H9 (cell line): ENCODE results near the gene THBS2. TPM values are rescaled to one million over a fixed set of nuclear protein-coding genes. Genes with fewer than 3 reads are reported as not detected.

Experiments
- DNase-seq: peaks from one replicate; pipeline ENCODE4 v3.0.0-alpha.2; 2017
- H2AFZ ChIP-seq: one replicate; pipeline ENCODE4 v1.6.1; 2013; ENCODE audit warnings: mild to moderate bottlenecking, low read length, control low read depth, moderate library complexity
- H2AK5ac ChIP-seq: 2 replicates; pipeline ENCODE4 v1.6.1; 2013; ENCODE audit warnings: low read length, control low read depth, mixed read lengths; ENCODE audit not compliant: insufficient read length
- H2BK120ac ChIP-seq: one replicate; pipeline ENCODE4 v1.6.1; 2013; ENCODE audit warnings: low read depth, mild to moderate bottlenecking, low read length, control low read depth, inconsistent platforms; ENCODE audit not compliant: poor library complexity, severe bottlenecking
- H2BK12ac ChIP-seq: 2 replicates; pipeline ENCODE4 v1.6.1; 2013; ENCODE audit warnings: low read length, control low read depth, mixed read lengths, low read depth; ENCODE audit not compliant: insufficient read length
- H2BK15ac ChIP-seq: 2 replicates; pipeline ENCODE4 v1.6.1; 2013; ENCODE audit warnings: low read depth, low read length, control low read depth
- H2BK20ac ChIP-seq: one replicate; pipeline ENCODE4 v1.6.1; 2013; ENCODE audit warnings: low read depth, mild to moderate bottlenecking, low read length, control low read depth, inconsistent platforms; ENCODE audit not compliant: poor library complexity, severe bottlenecking
- H2BK5ac ChIP-seq: 2 replicates; pipeline ENCODE4 v1.6.1; 2013; ENCODE audit warnings: low read length, control low read depth, mixed read lengths; ENCODE audit not compliant: insufficient read length
- H3K14ac ChIP-seq: 2 replicates; pipeline ENCODE4 v1.6.1; 2013; ENCODE audit warnings: low read length, control low read depth; ENCODE audit not compliant: insufficient read depth
- H3K18ac ChIP-seq: 2 replicates; pipeline ENCODE4 v1.6.1; 2013; ENCODE audit warnings: low read depth, mild to moderate bottlenecking, mixed read lengths, low read length, control low read depth; ENCODE audit not compliant: insufficient read length
- H3K23ac ChIP-seq: 2 replicates; pipeline ENCODE4 v1.6.1; 2013; ENCODE audit warnings: low read length, control low read depth, mixed read lengths, low read depth; ENCODE audit not compliant: insufficient read length
- H3K23me2 ChIP-seq: 2 replicates; pipeline ENCODE4 v1.6.1; 2013; ENCODE audit warnings: low read depth, mild to moderate bottlenecking, mixed read lengths, low read length, control low read depth; ENCODE audit not compliant: insufficient read length, poor library complexity, severe bottlenecking
- H3K27ac ChIP-seq: 2 replicates; pipeline ENCODE4 v1.5.1; 2013; ENCODE audit warnings: low read length, control low read depth, mixed read lengths, low read depth; ENCODE audit not compliant: insufficient read length
- H3K27me3 ChIP-seq: 2 replicates; pipeline ENCODE4 v1.6.1; 2013; ENCODE audit warnings: low read length, control low read depth, inconsistent platforms; ENCODE audit not compliant: insufficient read depth
- H3K4ac ChIP-seq: 2 replicates; pipeline ENCODE4 v1.6.1; 2013; ENCODE audit warnings: low read depth, mild to moderate bottlenecking, control low read depth, inconsistent platforms, low read length, moderate library complexity
- H3K4me1 ChIP-seq: 2 replicates; pipeline ENCODE4 v1.6.1; 2013; ENCODE audit warnings: low read length, control low read depth, inconsistent platforms; ENCODE audit not compliant: insufficient read depth
- H3K4me2 ChIP-seq: 2 replicates; pipeline ENCODE4 v1.6.1; 2013; ENCODE audit warnings: low read length, control low read depth, mixed read lengths; ENCODE audit not compliant: insufficient read length, insufficient read depth
- H3K56ac ChIP-seq: 2 replicates; pipeline ENCODE4 v1.6.1; 2013; ENCODE audit warnings: low read depth, mild to moderate bottlenecking, mixed read lengths, low read length, control low read depth; ENCODE audit not compliant: insufficient read length
- H3K79me1 ChIP-seq: 2 replicates; pipeline ENCODE4 v1.6.1; 2013; ENCODE audit warnings: low read depth, mild to moderate bottlenecking, moderate library complexity, low read length, control low read depth, inconsistent platforms; ENCODE audit not compliant: insufficient read depth, poor library complexity, severe bottlenecking
- H3K79me2 ChIP-seq: 2 replicates; pipeline ENCODE4 v1.6.1; 2013; ENCODE audit warnings: low read length, control low read depth, inconsistent platforms; ENCODE audit not compliant: insufficient read depth
- H3K9ac ChIP-seq: 2 replicates; pipeline ENCODE4 v1.6.1; 2013; ENCODE audit warnings: low read length, control low read depth, mixed read lengths; ENCODE audit not compliant: insufficient read length; ENCODE audit errors: extremely low read depth
- H3K9me3 ChIP-seq: one replicate; pipeline ENCODE4 v1.6.1; 2013; ENCODE audit warnings: low read depth, low read length, inconsistent platforms; ENCODE audit not compliant: control insufficient read depth
- H3T11ph ChIP-seq: one replicate; pipeline ENCODE4 v1.6.1; 2013; ENCODE audit warnings: mild to moderate bottlenecking, low read length, control low read depth, inconsistent platforms
- H4K20me1 ChIP-seq: one replicate; pipeline ENCODE4 v1.6.1; 2013; ENCODE audit not compliant: control insufficient read depth, insufficient read length, insufficient read depth
- H4K5ac ChIP-seq: 2 replicates; pipeline ENCODE4 v1.6.1; 2013; ENCODE audit warnings: low read depth, mild to moderate bottlenecking, mixed read lengths, low read length, control low read depth; ENCODE audit not compliant: insufficient read length
- H4K8ac ChIP-seq: replicated peaks from 2 replicates; pipeline ENCODE4 v1.6.1; 2013; ENCODE audit warnings: low read length, control low read depth, mixed read lengths, low read depth; ENCODE audit not compliant: insufficient read length
- H4K91ac ChIP-seq: 2 replicates; pipeline ENCODE4 v1.6.1; 2013; ENCODE audit warnings: low read depth, mild to moderate bottlenecking, moderate library complexity, mixed read lengths, low read length, control low read depth; ENCODE audit not compliant: insufficient read length
- H3K27ac Mint-ChIP-seq, 3 experiments: 2 replicates in 2 of 3; 3 replicates in 1 of 3; pipeline ENCODE4 v1.8.0; 2020 to 2021; ENCODE audit warnings: mixed read lengths in 3 of 3, mild to moderate bottlenecking in 1 of 3, moderate library complexity in 1 of 3
- H3K27me3 Mint-ChIP-seq: 2 replicates; pipeline ENCODE4 v1.8.0; 2021; ENCODE audit warnings: low read depth, mild to moderate bottlenecking, moderate library complexity, mixed read lengths
- H3K36me3 Mint-ChIP-seq, 3 experiments: 2 replicates in 2 of 3; 3 replicates in 1 of 3; pipeline ENCODE4 v1.8.0; 2020 to 2021; ENCODE audit warnings: low read depth in 3 of 3, mixed read lengths in 3 of 3; ENCODE audit not compliant: insufficient read depth in 1 of 3
- H3K4me1 Mint-ChIP-seq, 2 experiments: 2 replicates each; pipeline ENCODE4 v1.8.0; 2020; ENCODE audit warnings: mixed read lengths in 2 of 2
- H3K4me3 Mint-ChIP-seq, 2 experiments: 2 replicates in 1 of 2; 3 replicates in 1 of 2; pipeline ENCODE4 v1.8.0; 2020 to 2021; ENCODE audit warnings: mild to moderate bottlenecking in 2 of 2, mixed read lengths in 2 of 2, moderate library complexity in 1 of 2
- H3K9me3 Mint-ChIP-seq, 2 experiments: 2 replicates in 1 of 2; 3 replicates in 1 of 2; pipeline ENCODE4 v1.8.0; 2020; ENCODE audit warnings: mild to moderate bottlenecking in 2 of 2, mixed read lengths in 2 of 2, moderate library complexity in 1 of 2
- WGBS: extraction: QIAGEN DNeasy Blood & Tissue Kit; methylation state at CpG from one replicate; pipeline ENCODE4 v1.1.7; 2013; ENCODE audit warnings: missing lambda C conversion rate, low lambda C conversion rate, mixed read lengths; ENCODE audit not compliant: insufficient read length; ENCODE audit errors: extremely low coverage; 5-methylcytosine and 5-hydroxymethylcytosine counted together
- total RNA-seq: library from RNA; stranded (reverse); gene quantifications from 2 replicates; pipeline ENCODE4 v1.2.1, GENCODE V29; 2021
- TF ChIP-seq, protein P1 (sequence below): fragments of 200-600 bp; sonication (generic); conservative IDR thresholded peaks from 3 replicates; pipeline ENCODE4 v1.8.0; 2021; ENCODE audit warnings: antibody characterized with exemption, mild to moderate bottlenecking

Gene THBS2
- total RNA-seq, 1 experiment from 2014 or later = 14.7 TPM

DNA sequence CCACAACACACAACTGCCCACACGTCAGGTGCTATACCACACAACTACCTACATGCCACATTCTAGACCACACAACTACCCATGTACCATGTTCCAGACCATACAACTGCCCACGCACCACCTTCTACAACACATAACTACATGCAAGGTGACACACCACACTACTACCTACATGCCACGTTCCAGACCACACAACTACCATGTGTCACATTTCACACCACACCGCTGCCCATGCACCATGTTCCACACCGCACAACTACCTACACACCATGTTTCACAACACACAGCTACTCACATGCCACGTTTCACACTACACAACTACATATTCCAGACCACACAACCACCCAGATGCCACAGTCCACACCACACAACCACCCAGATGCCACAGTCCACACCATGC, 19.8 kb downstream of the THBS2 start:
- Histone ChIP-seq H2BK12ac (no peak overlapping the region), H3K23ac (no peak overlapping the region), H2BK120ac (no peak overlapping the region), H3K23me2 (no peaks in the 10 kb centered on the region), H2AFZ (no peak overlapping the region), H3K14ac (no peak overlapping the region), H3K9me3 (no peaks in the 10 kb centered on the region), H4K91ac (no peak overlapping the region), H3K9ac (no peak overlapping the region), H3K27me3 (no peaks in the 10 kb centered on the region), H3K4me2 (no peak overlapping the region), H2AK5ac (no peak overlapping the region), H2BK20ac (no peak overlapping the region), H3K4ac (no peak overlapping the region), H4K8ac (no peak overlapping the region), H3T11ph (no peak overlapping the region), H4K5ac (no peak overlapping the region), H3K56ac (no peak overlapping the region), H3K4me1 (no peaks in the 10 kb centered on the region; the same call in 1 of the 2 replicates), H4K20me1 (no peaks in the 10 kb centered on the region), H3K79me1 (no peaks in the 10 kb centered on the region), H2BK15ac (no peak overlapping the region), H3K79me2 (no peaks in the 10 kb centered on the region), H2BK5ac (no peak overlapping the region), H3K27ac (no peak overlapping the region), H3K18ac (no peak overlapping the region)
- H3K4me1 Mint-ChIP-seq = no peaks in the 10 kb centered on the region
- no peak overlapping the region for H3K4me3 Mint-ChIP-seq
- H3K9me3 Mint-ChIP-seq = peaks cover 0 to 9% of the 10 kb centered on the region in 2 experiments; a peak in 4 of 5 replicates
- no CpG with 5 or more reads among the region's 6 CpGs for WGBS
- TF ChIP-seq, protein P1, sequence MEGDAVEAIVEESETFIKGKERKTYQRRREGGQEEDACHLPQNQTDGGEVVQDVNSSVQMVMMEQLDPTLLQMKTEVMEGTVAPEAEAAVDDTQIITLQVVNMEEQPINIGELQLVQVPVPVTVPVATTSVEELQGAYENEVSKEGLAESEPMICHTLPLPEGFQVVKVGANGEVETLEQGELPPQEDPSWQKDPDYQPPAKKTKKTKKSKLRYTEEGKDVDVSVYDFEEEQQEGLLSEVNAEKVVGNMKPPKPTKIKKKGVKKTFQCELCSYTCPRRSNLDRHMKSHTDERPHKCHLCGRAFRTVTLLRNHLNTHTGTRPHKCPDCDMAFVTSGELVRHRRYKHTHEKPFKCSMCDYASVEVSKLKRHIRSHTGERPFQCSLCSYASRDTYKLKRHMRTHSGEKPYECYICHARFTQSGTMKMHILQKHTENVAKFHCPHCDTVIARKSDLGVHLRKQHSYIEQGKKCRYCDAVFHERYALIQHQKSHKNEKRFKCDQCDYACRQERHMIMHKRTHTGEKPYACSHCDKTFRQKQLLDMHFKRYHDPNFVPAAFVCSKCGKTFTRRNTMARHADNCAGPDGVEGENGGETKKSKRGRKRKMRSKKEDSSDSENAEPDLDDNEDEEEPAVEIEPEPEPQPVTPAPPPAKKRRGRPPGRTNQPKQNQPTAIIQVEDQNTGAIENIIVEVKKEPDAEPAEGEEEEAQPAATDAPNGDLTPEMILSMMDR = no peak
- H3K27ac Mint-ChIP-seq = no peak overlapping the region
- DNase-seq = no peak
- H3K27me3 Mint-ChIP-seq = no peaks in the 10 kb centered on the region; the same call in 1 of the 2 replicates
- peaks cover 37 to 51% (median 38%) of the 10 kb centered on the region in 3 experiments for H3K36me3 Mint-ChIP-seq
